Calu3 (cell line): Measurements from ENCODE around the gene PRAME. TPM values are rescaled to one million over a fixed set of nuclear protein-coding genes. Genes with fewer than 3 reads are reported as not detected.
"Not testable (repeated sequence)": the region's sequence is repeated elsewhere in the genome, so short reads cannot be mapped to it uniquely, and the experiment has no call there.

Experiments
- BruUV-seq: library from RNA; stranded (reverse); fragments of 400-500 nt; replicated peaks from 2 replicates; lab custom pipeline; 2021; lab: Mats Ljungman, UMichigan
- CTCF ChIA-PET: fragments of 300-600 bp; sonication (Branson Sonifier 250); formaldehyde crosslinking; loops from one replicate; lab custom pipeline; 2022; ENCODE audit warnings: antibody characterized with exemption; lab: Charles Lee
- DNase-seq: peaks from one replicate; pipeline ENCODE4 v3.0.0; 2022
- H3K27ac Mint-ChIP-seq: one replicate; pipeline ENCODE4 v1.8.0; 2022; ENCODE audit warnings: mixed read lengths; ENCODE audit not compliant: unreplicated experiment
- H3K27me3 Mint-ChIP-seq: one replicate; pipeline ENCODE4 v1.8.0; 2022; ENCODE audit warnings: mixed read lengths; ENCODE audit not compliant: unreplicated experiment
- H3K36me3 Mint-ChIP-seq: one replicate; pipeline ENCODE4 v1.8.0; 2022; ENCODE audit warnings: mild to moderate bottlenecking, moderate library complexity, mixed read lengths; ENCODE audit not compliant: insufficient read depth, unreplicated experiment
- H3K4me1 Mint-ChIP-seq: one replicate; pipeline ENCODE4 v1.8.0; 2022; ENCODE audit warnings: mild to moderate bottlenecking, low read depth, mixed read lengths; ENCODE audit not compliant: unreplicated experiment
- H3K4me3 Mint-ChIP-seq: one replicate; pipeline ENCODE4 v1.8.0; 2022; ENCODE audit warnings: mild to moderate bottlenecking, low read depth, moderate library complexity, mixed read lengths; ENCODE audit not compliant: unreplicated experiment
- H3K9me3 Mint-ChIP-seq: one replicate; pipeline ENCODE4 v1.8.0; 2022; ENCODE audit warnings: low read depth, mixed read lengths; ENCODE audit not compliant: unreplicated experiment
- CTCF ChIP-seq: fragments of 200-600 bp; IDR thresholded peaks from one replicate; pipeline ENCODE4 v1.8.0; 2022; ENCODE audit warnings: antibody characterized with exemption; ENCODE audit not compliant: unreplicated experiment
- intact Hi-C: fragments of 100-400 bp; cut with micrococcal nuclease; formaldehyde crosslinking; loops from one replicate; pipeline ENCODE4 v1.10.0; 2022; ENCODE audit not compliant: unreplicated experiment
- total RNA-seq: library from RNA; stranded (reverse); gene quantifications from 2 replicates; pipeline ENCODE4 v1.2.3, GENCODE V29; 2022

The PRAME gene
- total RNA-seq, 1 experiment from 2014 or later = 2.6 TPM

GRCh38 chr22:22583030-22583429, 24.0 kb upstream of the PRAME start:
- H3K4me1 Mint-ChIP-seq = no peaks in the 10 kb centered on the region
- BruUV-seq = no TSS peak
- no peak for DNase-seq
- no peak overlapping the region for H3K4me3 Mint-ChIP-seq
- CTCF ChIA-PET = no interaction called here
- no peak for TF ChIP-seq CTCF
- peaks cover 55% of the 10 kb centered on the region for H3K27me3 Mint-ChIP-seq
- intact Hi-C loops = no loop called here
- H3K27ac Mint-ChIP-seq = no peak overlapping the region
- H3K36me3 Mint-ChIP-seq = no peaks in the 10 kb centered on the region
- no peaks in the 10 kb centered on the region for H3K9me3 Mint-ChIP-seq

GRCh38 chr22:22581524-22581923, 22.5 kb upstream of the PRAME start:
- H3K9me3 Mint-ChIP-seq, BruUV-seq, DNase-seq, H3K36me3 Mint-ChIP-seq, H3K4me1 Mint-ChIP-seq, H3K4me3 Mint-ChIP-seq, intact Hi-C loops, CTCF ChIA-PET, H3K27ac Mint-ChIP-seq: not testable (repeated sequence)
- peaks cover 56% of the 10 kb centered on the region for H3K27me3 Mint-ChIP-seq

- no peak for DNase-seq
- no peak for TF ChIP-seq CTCF
- Mint-ChIP-seq H3K4me1 (no peaks in the 10 kb centered on the region), H3K9me3 (no peaks in the 10 kb centered on the region), H3K27ac (no peak overlapping the region), H3K27me3 (peaks cover 56% of the 10 kb centered on the region), H3K4me3 (no peak overlapping the region), H3K36me3 (no peaks in the 10 kb centered on the region)
- BruUV-seq = no TSS peak
- intact Hi-C loops = loop anchor here (5.0 kb wide), 1 partner anchor 118 kb away; no protein-coding TSS in a partner anchor
- CTCF ChIA-PET = interaction anchor here (0.6 kb wide), 1 partner anchor 40 kb away, joined by 4 read pairs; no protein-coding TSS in a partner anchor
Measured at GRCh38 chr22:22579869-22580604, 21.0 kb upstream of the PRAME start.

GRCh38 chr22:22578702-22579424, 19.8 kb upstream of the PRAME start:
- H3K36me3 Mint-ChIP-seq = no peaks in the 10 kb centered on the region
- CTCF ChIA-PET = no interaction called here
- H3K9me3 Mint-ChIP-seq = no peaks in the 10 kb centered on the region
- peak; percentile 29 for DNase-seq
- no peak for TF ChIP-seq CTCF
- intact Hi-C loops = loop anchor here (5.0 kb wide), 1 partner anchor 117 kb away; no protein-coding TSS in a partner anchor
- BruUV-seq = no TSS peak
- H3K27ac Mint-ChIP-seq = no peak overlapping the region
- no peak overlapping the region for H3K4me3 Mint-ChIP-seq
- H3K27me3 Mint-ChIP-seq = peaks cover 58% of the 10 kb centered on the region
- no peaks in the 10 kb centered on the region for H3K4me1 Mint-ChIP-seq
